NOMO-1 treated with dmso at 0.1 percent for 144 hours (cell line): Measurements from ENCODE around the gene TMPRSS9.

Experiments used
- DNase-seq: peaks from one replicate; lab custom pipeline; 2025; ENCODE audit not compliant: unreplicated experiment; lab: John Stamatoyannopoulos, UW

The TMPRSS9 gene

DNA sequence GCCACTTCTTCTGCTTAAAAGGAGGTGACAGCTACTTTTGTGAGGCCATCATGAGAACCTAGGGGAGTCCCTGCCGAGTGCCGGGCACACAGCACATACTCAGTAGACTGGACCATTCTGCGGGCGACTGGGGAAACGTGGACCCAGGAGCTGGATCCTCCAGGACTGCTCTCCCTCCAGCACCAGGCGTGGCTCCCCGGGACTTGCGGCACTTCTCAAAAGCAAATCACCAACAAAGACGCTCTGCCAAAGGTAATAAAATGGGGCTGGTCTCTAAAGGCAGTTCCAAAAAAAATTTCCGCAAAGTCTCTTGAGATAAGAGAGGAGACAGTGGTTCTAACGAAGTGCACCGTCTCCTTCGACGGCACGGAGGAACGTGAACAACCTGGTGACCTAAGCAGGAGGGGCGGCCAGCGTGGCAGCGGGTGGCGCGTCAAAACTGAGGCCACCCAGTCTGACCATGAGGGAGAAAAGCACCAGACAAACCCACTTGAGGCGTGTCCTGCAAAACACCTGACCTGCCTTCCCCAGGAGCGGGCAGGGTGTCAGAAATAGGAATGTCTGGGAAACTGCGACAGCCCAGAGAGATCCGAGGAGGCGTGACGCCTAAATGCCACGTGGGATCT lies 1.4 kb upstream of the TMPRSS9 start:
- DNase-seq, result no peak

DNA sequence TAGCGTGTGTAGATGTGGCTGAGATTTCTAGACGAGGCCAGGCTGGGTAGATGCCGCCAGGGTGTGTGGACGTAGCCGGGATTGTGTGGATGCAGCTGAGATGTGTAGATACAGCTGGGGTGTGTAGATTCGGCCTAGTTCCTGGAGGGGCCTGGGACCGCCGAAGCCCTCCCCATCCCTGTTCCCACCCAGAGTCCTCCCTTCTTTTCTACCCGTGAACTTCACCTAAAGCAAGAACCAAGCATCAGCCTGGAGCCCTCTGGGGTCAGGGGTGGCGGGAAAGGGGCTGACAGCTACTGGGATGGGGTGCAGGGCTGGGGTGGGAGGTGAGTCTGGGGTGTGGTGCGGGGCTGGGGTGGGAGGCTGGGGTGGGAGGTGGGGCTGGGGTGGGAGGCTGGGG lies 768 bp downstream of the TMPRSS9 start:
- DNase-seq, result no peak

DNA sequence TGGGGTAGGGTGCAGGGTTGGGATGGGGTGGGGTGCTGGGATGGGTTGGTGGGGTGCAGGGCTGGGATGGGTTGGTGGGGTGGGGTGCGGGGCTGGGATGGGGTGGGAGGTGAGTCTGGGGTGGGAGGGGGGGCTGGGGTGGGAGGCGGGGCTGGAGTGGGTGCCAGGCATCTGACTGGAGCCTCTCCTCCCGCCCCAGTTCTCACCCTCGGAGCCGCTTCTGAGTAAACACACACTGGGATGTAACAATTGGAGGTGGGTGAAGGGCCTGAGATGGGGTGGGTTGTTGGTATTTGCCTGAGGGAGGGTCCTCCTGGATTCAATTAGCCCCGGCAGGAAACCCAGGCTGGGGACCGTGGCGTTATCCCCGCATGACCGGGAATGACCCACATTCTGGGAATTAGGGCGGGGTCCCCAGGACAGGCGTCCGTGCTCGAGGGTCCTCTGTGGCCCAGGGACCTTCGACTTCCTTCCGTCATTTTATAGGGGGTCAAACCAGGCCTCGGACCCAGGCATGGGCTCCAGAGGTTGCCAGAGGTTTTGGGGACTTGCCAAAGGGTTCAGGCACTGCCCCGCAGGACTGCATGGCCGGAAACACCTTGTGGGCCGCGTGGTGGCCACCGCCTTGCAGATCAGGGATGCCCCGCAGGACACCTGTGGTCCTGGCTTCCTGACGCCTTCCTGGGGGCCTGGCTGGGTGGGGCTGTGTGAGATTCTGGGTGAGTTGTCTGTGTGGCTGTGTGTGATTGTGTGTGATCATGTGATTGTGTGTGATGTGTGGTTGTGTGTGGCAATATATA lies 1.4 kb downstream of the TMPRSS9 start:
- no peak for DNase-seq

DNA sequence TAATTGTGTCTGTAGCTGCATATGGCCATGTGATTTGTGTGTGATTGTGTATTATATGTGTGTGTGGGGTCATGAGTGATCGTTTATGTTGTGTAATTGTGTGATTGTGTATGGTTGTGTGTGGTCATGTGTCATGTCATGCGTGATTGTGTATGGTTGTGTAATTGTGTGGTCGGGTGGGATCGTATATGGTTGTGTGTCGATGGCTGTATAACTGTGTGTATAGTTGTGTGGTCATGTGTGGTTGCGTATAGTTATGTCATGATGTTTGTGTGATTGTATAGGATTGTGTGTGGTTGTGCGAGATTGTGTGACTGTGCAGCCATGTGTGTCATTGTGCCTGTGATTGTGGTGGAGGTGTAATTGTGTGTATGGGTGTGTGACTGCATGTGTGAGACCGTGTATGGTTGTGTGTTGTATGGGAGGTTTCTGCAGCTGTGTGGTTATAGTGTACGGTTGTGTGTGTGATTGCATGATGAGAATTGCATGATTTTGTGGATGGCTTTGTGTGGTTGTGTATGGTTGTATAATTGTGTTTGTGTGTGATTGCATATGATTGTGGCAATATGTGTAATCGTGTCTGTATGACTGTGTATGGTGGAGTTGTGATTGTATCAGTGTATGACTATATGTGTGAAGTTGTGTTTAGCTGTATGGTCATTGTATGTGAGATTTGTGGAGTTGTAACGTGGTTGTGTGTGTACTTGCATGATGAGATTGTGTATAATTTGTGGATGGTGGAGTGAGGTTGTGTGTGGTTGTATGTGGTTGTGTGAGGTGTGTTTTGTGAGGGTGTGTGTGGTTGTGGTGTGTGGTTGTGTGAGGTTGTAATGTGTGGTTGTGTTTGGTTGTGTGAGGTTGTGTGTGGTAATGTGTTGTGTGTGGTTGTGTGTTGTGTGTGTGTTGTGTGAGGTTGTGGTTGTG lies 2.2 kb downstream of the TMPRSS9 start:
- DNase-seq, result no peak

DNA sequence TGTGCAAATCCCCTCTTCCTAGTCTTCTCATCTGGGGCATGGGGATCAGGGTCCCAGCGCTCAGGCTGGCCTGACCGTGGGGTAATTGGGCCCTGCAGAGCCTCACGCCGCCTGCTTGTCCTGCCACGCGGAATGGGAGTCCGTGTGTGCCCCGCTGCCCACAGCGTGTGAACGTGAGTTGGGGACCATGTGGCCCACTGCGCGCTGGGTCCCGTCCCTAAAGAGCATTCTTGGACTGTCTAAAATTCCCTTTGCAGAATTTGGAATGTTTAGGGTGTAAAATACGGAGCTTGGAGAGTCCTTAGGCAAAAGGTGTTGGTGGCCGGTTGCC lies 2.9 kb downstream of the TMPRSS9 start:
- DNase-seq, result no peak

DNA sequence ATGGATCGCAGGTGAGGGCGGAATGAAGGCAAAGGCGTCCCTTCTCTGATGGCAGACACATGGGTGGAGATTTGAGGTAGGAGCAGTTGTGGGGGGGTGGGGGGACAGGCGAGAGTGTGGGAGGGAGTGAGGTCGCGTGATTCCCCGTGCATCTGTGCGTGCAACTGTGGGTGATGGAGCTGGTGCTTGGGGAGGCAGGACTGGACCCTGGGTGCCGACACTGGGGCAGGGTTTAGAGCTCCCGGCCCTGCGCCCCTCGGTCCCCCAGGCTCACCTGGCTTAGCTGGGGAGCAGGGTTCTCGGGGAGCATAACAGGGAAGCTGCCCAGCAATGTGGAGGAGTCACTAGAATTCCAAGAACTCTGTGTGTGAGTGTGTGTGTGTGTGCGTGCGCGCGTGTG lies 3.4 kb downstream of the TMPRSS9 start:
- no peak for DNase-seq

DNA sequence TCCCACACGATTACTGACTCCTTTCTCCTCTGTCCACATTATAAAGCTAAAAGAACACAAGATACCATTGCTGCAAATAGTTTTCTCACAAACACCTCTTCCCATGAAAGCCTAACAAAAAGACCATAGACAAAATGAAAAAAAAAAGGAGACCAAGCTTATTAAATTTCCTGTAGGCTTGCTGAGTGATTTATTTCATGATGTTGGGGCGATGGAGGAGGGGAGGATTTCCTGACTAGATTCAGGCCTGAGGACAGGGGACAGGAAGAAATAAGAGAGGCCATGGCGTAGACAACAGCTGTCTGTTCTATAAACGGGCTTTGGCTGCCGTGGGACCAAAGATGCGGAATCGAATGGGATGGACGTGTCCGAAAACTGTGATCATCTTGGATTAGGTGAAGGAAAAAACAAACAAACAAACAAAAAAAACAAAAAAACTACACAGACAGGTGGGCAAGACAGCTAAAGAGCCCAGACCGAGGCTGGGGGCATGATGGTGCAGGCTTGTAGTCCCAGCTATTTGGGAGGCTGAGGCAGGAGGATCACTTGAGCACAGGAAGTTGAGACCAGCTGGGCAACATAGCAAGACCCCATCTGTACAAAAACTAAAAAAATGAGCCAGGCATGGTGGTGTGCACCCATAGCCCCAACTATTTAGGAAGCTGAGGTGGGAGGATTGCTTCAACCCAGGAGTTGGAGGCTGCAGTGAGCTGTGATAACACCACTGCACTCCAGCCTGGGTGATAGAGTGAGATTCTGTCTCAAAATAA lies 5.3 kb downstream of the TMPRSS9 start:
- DNase-seq, result no peak

DNA sequence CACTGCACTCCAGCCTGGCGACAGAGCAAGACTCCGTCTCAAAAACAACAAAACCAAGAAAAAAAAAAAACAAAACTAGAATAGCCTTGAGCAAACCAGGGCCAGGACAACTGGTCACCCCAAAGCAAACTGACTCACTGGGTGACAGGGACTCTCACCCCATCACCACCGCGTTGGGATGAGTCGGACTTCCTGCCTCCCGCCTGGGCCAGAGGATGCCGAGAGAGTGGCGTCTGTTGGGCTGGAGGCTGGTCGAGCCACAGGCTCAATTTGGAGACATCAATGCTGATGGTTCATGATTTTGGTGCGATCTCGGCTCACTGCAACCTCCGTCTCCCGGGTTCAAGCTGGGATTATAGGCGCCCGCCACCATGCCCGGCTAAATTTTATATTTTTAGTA lies 11.6 kb downstream of the TMPRSS9 start:
- no peak for DNase-seq

DNA sequence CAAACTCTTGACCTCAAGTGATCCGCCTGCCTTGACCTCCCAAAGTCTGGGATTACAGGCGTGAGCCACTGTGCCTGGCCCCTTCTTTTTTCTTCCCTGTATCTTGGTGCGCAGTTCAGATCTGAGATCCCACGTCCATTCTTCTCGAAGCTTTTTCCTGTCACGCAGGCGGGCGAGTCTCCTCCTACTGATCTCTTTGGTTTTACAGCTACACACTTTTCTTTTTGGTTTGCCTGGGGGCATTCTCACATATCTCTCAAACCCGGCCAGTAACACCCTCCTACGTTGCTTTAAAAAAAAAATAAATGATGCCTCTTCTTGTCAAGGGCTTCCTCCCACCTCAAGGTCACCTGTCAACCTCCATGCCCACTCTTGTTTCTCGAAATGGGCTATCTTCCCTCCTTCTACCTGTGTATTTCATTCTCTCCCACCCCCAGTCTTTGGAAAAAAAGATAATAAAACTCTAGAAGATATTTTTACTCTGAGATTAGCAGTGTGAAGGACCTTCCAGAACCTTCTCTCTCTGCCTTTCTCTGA lies 12.1 kb downstream of the TMPRSS9 start:
- no peak for DNase-seq

DNA sequence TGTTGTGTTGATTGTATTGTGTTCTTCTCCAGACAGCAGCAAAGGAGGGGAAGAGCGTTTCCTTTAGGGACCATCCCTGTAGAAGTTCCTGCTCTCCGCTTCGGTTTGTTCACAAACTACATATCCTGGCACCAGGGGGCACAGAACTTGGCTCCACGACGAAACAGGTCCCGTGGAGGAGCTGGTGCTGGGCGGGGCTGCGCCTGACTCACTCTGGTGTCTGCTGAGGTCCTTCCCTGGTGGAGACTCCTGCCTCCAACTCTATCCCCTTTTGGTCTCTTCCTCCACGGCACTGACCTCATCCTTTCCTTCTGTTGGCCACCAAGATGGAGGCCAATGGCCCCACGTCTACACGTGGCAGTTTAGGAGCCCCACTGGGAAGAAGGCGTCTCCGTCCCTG lies 14.7 kb downstream of the TMPRSS9 start:
- no peak for DNase-seq

DNA sequence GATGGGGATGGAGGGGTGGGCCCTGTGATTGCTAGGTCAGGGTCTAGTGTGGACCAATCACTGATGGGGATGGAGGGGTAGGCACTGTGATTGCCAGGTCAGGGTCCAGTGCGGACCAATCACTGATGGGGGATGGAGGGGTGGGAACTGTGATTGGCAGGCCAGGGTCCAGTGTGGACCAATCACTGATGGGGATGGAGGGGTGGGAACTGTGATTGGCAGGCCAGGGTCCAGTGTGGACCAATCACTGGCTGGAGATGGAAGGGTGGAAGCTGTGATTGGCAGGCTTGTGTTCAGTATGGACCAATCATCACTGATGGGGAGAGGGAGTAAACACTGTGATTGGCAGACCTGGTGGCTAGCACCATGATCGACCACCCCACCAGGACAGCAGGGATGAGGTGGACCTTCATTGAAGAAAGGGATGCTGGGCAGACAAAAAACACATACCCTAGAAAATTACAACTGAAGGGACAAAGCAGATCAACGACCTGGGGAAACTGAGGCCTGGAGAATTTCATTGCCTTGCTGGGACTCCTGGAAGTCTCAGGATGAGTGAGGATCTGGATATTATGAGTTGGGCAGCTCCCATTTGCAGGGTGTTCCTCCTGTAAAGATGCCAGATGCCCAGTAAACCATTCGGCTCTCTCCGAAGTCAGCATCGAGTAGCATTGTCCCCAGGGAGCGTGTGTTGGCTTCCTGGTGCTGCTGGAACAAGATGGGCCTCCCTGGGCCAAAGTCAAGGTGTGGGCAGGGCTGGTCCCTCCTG lies 15.5 kb downstream of the TMPRSS9 start:
- DNase-seq, result no peak

DNA sequence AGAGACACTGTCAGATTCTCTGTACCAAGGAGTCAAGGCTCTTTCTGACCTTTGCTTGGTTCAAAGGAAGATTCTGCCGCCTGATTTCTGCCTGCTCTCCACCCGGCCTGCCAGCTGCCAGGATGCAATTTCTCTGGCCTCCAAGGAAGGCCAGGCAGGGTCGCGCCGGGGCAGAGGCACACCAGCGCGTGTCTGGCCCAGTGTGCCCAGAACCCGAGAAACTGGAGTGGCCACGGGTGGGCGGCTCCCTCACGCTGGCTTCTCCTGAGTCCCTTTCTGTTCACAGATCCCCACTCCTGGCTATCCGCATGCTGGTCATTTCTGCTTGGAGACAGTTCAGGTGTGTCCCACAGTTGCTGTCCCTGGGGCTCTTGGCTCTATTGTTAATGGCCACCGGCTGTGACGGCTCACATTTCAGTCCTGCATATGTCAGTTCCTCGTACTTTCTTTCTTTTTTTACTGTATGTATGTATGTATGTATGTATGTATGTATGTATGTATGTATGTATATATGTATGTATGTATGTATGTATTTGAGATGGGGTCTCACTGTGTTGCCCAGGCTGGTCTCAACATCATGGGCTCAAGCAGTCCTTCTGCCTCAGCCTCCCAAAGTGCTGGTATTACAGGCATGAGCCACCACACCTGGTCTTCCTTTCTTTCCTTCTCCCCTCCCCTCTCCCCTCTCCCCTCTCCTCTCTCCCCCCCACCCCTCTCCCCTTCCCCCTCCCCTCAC lies 16.9 kb downstream of the TMPRSS9 start:
- DNase-seq, result no peak

DNA sequence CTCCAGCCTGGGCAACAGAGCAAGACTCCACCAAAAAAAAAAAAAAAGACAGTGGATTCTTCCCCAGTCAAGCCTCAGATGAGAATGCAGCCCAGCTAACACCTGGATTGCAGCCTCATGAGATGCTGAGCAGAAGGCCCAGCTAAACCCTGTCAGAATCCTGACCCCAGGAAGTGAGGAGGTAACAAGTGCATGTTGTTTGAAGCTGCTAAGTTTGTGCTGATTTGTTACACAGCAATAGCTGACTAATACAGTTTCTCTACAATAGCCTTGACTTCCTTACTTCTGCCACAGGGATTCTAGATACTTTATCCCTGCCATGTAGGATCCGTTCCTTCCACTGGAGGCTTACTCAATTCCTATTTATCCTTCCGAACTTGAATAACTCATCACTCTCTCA lies 20.5 kb downstream of the TMPRSS9 start:
- no peak for DNase-seq

DNA sequence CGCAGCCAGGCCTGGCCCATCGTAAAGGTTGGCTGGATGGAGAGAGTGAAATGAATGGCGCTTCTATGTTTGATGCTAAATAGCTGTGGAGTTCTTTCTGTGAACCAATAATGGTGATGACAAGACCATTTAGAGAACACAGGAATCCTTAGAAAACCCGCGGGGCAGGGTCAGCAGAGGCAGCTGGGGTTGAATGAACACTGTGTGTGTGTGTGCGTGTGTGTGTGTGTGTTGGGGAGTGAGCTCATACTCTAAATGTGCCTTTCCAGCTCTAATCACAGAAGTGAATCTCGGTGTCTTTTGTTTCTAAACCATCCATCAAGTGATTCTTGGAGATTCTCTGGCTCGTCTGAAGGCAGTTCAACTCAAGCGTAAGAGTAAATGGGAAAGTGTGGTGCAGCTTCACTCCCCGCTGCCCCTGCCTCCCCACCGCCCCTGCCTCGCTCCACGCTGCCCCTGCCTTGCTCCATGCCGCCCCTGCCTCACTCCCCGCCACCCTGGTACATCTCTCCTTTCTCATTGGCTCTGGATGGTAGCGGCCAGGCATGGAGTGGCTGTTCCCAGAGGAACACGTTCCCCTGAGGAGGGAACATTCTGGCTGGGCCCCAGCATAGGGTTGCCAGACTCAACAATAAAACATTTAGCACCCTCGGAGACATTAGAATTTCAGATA lies 21.2 kb downstream of the TMPRSS9 start:
- DNase-seq, result no peak

DNA sequence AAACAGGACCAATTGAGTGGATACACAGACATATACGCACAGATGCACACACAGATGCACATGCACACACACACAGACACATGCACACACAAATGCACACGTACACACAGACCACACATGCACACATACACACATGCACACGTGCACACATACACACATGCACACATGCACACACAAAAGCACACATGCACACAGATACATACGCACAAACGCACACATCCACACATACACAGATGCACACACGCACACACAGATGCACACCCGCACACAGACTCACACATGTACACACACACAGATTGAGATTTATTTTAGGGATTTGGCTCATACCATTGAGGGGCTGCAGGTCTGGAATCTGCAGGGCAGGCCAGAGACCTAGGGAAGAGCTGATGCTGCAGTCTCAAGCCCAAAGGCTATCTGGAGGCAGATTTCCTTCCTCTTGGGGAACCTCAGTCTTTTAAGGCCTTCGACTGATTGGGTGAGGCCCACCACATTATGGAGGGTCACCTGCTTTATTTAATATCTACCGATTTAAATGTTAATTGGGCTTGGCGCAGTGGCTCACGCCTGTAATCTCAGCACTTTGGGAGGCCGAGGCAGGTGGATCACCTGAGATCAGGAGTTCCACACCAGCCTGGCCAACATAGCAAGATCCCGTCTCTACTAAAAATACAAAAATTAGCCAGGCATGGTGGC lies 22.6 kb downstream of the TMPRSS9 start:
- DNase-seq, result no peak

DNA sequence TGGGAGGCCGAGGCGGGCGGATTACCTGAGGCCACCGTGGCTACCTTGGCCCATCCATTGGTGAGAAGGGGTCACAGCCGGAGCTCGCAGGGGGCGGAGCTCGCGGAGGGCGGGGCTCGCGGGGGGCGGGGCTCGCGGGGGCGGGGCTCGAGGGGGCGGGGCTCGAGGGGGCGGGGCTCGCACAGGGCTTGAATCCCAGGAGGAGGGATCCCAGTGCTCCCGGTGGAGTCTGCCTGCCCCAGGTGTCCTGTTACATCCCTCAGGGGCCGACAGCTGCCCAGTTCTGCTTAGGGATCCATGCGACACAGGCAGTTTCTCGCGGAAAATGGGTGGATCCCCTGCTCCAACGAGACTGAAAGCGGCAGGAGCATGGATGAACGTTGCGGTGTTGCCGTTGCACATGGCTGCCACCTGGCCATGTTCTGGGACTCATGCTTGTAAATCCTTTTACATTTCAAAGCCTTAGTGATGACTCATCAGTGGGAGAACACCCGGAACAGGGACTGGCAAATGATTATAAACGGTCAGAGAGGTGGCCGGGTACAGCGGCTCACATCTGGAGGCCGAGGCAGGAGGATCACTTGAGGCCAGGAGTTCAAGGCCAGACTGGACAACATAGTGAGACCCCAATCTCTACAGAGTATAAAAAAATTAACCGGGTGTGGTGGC lies 25.1 kb downstream of the TMPRSS9 start:
- no peak for DNase-seq

DNA sequence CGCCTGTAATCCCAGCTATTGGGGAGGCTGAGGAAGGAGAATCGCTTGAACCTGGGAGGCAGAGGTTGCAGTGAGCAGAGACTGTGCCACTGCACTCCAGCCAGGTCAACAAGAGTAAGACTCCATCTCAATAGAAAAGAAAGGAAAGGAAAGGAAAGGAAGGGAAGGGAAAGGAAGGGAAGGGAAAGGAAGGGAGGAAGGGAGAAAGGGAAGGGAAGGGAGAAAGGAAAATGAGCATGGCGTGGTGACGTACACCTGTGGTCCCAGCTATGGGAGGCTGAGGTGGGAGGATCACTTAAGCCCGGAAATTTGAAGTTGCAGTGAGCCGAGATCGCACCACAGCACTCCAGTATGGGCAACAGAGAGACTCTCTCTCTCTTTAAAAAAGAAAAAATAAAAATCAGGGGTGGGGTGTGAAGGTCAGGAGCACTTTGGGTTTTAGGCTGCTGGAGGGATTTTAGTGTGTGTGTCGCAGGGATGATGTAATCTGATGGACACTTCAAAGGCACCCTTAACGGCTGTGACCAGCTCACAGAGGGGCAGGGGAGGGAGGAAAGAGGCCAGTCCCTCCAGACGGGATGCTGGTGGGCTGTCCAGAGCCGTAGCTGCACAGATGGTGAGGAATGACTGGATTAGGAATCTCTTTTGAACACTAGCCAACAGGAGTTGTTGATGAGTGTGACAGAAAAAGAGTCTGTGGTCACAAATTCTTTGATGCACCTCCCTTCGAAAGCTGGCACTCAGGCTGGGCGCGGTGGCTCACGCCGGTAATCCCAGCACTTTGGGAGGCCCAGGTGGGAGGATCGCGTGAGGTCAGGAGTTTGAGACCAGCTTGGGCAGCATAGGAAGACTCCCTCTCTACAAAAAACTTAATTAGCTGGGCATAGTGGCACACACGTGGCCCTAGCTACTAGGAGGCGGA lies 27.6 kb downstream of the TMPRSS9 start:
- no peak for DNase-seq
